ENCODE data around the gene PCSK6. TPM values are rescaled to one million over a fixed set of nuclear protein-coding genes. Genes with fewer than 3 reads are reported as not detected.
"Not testable (repeated sequence)": the region's sequence is repeated elsewhere in the genome, so short reads cannot be mapped to it uniquely, and the experiment has no call there.

Gene PCSK6
- polyA plus RNA-seq, 3 donors = 7.2 to 10.1 (median 7.2) TPM

GRCh38 chr15:101406526-101407195 lies 82.8 kb downstream of the PCSK6 start:
- DNase-seq = no peak

- DNase-seq = no peak
Observed at GRCh38 chr15:101406036-101406435, 83.5 kb downstream of the PCSK6 start.

DNA sequence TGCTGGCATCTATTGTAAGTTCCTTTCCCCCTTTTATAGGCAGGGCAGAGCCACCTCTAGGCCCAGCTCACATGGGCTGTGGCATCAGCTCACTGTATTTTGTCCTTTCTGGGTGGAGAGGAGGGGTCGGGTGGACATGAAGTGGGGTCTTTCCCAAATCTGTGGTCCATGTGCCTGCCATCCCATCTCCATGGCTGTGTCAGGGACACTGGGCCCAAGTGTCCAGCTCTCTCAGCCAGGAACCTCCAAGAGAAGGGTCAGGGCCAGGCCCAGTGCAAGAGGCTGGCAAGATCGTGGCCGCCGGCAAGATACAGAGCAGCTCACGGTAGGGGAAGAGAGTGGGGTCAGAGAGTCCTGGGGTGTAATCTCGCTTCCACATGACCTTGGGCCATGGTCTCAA lies 85.3 kb downstream of the PCSK6 start:
- DNase-seq = no peak

DNA sequence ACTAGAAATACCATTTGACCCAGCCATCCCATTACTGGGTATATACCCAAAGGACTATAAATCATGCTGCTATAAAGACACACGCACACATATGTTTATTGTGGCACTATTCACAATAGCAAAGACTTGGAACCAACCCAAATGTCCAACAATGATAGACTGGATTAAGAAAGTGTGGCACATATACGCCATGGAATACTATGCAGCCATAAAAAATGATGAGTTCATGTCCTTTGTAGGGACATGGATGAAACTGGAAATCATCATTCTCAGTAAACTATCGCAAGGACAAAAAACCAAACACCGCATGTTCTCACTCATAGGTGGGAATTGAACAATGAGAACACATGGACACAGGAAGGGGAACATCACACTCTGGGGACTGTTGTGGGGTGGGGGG lies 86.6 kb downstream of the PCSK6 start:
- DNase-seq = not testable (repeated sequence)

DNA sequence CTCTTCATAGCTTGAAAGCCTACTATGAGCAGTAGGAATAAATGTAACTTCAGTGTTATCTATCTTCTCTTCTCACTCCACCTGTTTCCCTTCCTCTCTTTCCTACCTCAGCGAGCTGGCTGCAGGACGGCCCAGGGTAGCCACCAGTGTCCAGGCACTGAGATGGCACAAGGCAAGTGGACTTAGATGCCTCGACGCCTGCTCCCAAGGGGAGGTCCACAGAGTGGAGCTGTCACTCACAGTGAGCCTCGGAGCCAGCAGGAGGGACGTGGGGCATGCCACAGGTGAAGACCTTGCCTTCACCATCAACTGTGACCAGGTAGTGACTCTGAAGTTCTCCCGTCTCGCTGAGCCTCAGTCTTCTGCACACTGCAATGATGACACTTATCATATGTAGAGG lies 88.2 kb downstream of the PCSK6 start:
- DNase-seq = no peak

DNA sequence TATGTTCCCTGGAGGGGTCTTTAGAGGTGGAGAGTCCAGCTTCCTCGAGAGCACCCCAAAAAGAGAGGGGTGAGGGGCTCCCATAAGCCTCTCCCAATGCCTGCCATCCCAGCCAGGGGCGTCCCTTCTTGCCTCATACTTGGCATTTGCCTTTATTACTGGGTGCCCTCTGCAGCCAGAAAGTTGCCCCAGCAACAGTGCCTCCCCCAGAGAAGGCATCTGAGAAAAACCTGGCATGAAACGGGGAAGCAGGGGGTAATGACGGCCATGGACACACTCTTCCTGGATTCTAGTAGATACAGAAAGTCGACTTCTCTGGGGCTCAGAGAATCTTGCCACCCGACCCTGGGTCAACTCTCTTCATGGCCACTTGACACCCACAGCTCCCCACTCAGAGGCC lies 90.1 kb downstream of the PCSK6 start:
- DNase-seq = no peak

- DNase-seq = no peak
Observed at GRCh38 chr15:101398247-101398646, 91.3 kb downstream of the PCSK6 start.

- no peak for DNase-seq
Observed at GRCh38 chr15:101397521-101398003, 91.9 kb downstream of the PCSK6 start.

- no peak for DNase-seq
Observed at GRCh38 chr15:101396484-101397261, 92.8 kb downstream of the PCSK6 start.

- no peak for DNase-seq
Observed at GRCh38 chr15:101394654-101395053, 94.9 kb downstream of the PCSK6 start.

DNA sequence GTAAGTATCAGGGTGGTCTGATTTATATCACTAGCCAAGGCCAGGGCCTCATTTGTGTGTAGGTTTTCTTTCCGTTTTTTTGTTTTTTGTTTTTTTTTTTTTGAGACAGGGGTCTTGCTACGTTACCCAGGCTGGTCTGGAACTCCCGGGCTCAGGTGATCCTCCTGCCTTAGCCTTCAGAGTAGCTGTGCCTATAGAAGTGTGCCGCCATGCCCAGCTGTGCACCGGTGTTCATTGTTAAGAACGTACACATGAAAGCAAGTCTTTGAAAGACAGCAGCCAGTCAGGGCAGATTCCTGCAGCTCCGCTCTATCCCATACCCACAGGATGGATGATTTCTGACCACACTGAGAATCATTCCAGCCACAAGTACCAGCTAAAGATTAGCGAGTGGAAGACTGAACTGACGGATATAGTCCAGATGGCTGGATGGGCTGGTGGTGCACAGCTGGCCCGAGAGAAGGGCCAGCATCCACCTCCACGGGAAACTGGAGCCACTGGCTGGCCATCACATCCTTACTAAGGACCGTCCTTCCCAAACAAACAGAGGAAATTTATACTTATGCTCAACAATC lies 95.4 kb downstream of the PCSK6 start:
- no peak for DNase-seq

GRCh38 chr15:101393172-101393571 lies 96.3 kb downstream of the PCSK6 start:
- no peak for DNase-seq

GRCh38 chr15:101391981-101392640 lies 97.4 kb downstream of the PCSK6 start:
- DNase-seq = no peak

GRCh38 chr15:101391431-101391830 lies 98.1 kb downstream of the PCSK6 start:
- no peak for DNase-seq

GRCh38 chr15:101390462-101390861 lies 99.0 kb downstream of the PCSK6 start:
- DNase-seq = no peak

GRCh38 chr15:101390060-101390459 lies 99.4 kb downstream of the PCSK6 start:
- no peak for DNase-seq

- DNase-seq = no peak
Observed at GRCh38 chr15:101389362-101389761, 100.1 kb downstream of the PCSK6 start.

DNA sequence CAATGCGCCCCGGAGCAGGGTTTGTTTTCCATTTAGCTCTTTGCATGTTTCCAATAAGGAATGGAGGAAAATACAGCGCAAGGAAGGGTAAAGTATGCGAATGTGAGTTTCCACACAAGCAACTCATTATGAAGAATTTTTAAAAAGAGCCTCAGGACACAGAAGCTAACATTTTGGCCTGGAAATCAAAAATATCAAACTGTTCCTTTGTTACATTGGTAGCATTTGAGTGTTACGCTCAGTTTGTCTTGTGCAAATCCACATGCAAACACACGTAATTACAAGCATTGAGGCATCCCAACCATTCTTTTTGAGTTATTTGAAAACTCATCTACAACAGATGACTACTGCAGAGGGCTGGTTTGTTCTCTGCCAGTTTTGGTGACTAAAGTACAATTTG lies 101.5 kb downstream of the PCSK6 start:
- DNase-seq = no peak

- no peak for DNase-seq
Observed at GRCh38 chr15:101387574-101387973, 101.9 kb downstream of the PCSK6 start.

DNA sequence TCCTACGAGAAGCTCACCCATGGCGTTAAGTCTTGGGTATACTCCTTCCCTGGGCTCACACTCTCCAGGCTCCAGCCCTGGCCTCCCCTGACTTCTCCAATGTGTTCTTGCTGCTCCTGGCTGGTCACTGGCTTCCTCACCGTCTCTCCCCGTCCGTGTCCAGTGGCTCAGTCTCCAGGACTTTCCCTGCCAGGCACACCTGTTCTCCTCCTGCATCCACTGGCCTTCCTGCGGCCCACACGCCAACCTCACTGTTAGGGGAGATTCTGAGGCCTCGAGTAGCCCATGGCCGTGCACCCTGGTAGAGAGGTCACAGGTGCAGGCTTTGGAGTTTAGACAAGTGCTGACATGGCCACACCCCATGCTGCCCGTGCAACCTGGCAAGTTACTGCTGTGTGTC lies 102.5 kb downstream of the PCSK6 start:
- DNase-seq = no peak

DNA sequence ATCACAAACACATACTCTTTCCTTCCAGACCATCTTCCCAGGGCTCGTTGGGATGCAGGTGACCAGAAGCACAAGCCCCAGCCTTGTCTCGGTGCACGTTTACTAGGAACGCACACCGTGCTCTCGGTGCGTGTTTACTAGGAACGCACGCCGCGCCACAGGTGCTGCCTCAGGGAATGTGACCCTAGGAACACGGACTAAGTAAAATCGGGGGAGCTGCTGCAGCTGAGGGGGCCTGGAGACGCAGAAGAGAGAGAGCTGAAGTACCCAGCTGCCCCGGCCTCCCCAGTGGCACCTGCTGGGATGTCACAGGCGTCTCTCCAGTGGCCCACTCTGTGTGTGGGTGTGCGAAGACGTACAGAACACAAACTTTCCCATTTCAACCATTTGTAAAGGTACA lies 103.5 kb downstream of the PCSK6 start:
- no peak for DNase-seq

GRCh38 chr15:101384276-101384675 lies 105.2 kb downstream of the PCSK6 start:
- DNase-seq = no peak

- no peak for DNase-seq
Observed at GRCh38 chr15:101382544-101382943, 107.0 kb downstream of the PCSK6 start.

All from renal pelvis (tissue), 4 donors.